SK-N-SH treated with all-trans-retinoic acid at 6 μM for 48 hours (cell line): ENCODE data around the gene COL6A3.

Experiments
- CSRNP3 ChIP-seq: fragments of 250-450 bp; sonication (Bioruptor Pico); IDR thresholded peaks from 2 replicates; pipeline ENCODE4 v1.5.1; 2021; ENCODE audit warnings: mild to moderate bottlenecking, moderate library complexity
- RARB ChIP-seq: fragments of 250-450 bp; sonication (Bioruptor Pico); IDR thresholded peaks from 2 replicates; pipeline ENCODE4 v1.8.0; 2021; ENCODE audit warnings: mild to moderate bottlenecking, moderate library complexity
- TCF4 ChIP-seq: fragments of 250-450 bp; sonication (Bioruptor Pico); IDR thresholded peaks from 2 replicates; pipeline ENCODE4 v1.8.0; 2021; ENCODE audit warnings: mild to moderate bottlenecking, moderate library complexity, borderline replicate concordance

GRCh38 chr2:237459741-237460174 lies 45.8 kb upstream of the COL6A3 start:
- TF ChIP-seq CSRNP3 (no peak), TCF4 (CRISPR knock-in tag) (no peak), RARB (CRISPR knock-in tag) (no peak)
